Stimulated activated memory B cell treated with anti-CD40 and anti-IgM and Interleukin-4, amounts not matched to agents 10 μg/mL and 1 μg/mL and 100 μg/mL, for 72 hours (primary cell): ENCODE results near the gene LDLRAD4.

Experiments used
- ATAC-seq: fragments of 150-1000 bp; cut with Tn5 transposase; 2 replicates; pipeline ENCODE4 v1.10.0; 2021
- H3K27ac Mint-ChIP-seq: one replicate; pipeline ENCODE4 v1.8.0; 2022; ENCODE audit warnings: mild to moderate bottlenecking, mixed read lengths
- H3K27me3 Mint-ChIP-seq: one replicate; pipeline ENCODE4 v1.8.0; 2022; ENCODE audit warnings: mixed read lengths
- H3K36me3 Mint-ChIP-seq: one replicate; pipeline ENCODE4 v1.8.0; 2022; ENCODE audit warnings: mixed read lengths
- H3K4me1 Mint-ChIP-seq: one replicate; pipeline ENCODE4 v1.8.0; 2022; ENCODE audit warnings: mixed read lengths
- H3K4me3 Mint-ChIP-seq: one replicate; pipeline ENCODE4 v1.8.0; 2022; ENCODE audit warnings: mild to moderate bottlenecking, moderate library complexity, mixed read lengths
- H3K9me3 Mint-ChIP-seq: one replicate; pipeline ENCODE4 v1.8.0; 2022; ENCODE audit warnings: mixed read lengths

Gene LDLRAD4

DNA sequence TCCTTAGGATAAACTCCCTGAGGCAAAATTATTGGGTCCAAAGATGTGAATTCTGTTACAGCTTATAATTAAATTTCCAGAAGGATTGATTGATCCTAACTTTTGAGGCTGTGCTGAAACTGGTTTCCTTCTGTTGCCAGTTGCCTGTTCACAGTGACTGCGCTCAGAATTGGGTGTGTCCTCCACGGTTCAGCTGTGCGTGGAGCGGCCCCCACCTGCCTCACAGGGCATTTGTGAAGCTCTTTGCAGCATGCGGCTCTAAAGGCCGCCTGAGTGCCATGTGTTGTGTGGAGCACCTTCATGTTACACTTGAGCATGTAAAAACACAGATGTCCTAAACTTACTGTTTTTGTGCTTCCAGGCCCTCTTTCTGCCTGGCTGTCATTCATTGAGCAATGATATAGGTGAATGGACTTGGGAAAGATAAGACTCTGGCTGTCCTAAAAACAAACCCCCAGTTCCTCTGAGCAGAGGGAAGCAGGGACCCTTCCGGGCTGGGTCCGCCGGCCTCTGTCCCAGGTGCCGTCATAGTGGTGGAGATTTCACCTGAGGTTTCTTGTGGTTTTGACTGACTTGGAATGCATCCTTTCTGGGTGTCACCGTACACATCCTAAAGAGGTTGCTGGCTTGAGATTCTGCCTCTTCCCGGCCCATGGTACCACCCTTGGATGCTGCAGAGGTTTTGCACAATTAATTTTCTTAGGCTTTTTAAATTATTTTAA is 173.6 kb downstream of the LDLRAD4 start:
- H3K9me3 Mint-ChIP-seq: no peaks in the 10 kb centered on the region
- no peaks in the 10 kb centered on the region for H3K27me3 Mint-ChIP-seq
- H3K36me3 Mint-ChIP-seq: no peaks in the 10 kb centered on the region
- no peak overlapping the region for H3K4me3 Mint-ChIP-seq
- H3K4me1 Mint-ChIP-seq: no peaks in the 10 kb centered on the region
- ATAC-seq: no peak
- H3K27ac Mint-ChIP-seq: no peak overlapping the region

DNA sequence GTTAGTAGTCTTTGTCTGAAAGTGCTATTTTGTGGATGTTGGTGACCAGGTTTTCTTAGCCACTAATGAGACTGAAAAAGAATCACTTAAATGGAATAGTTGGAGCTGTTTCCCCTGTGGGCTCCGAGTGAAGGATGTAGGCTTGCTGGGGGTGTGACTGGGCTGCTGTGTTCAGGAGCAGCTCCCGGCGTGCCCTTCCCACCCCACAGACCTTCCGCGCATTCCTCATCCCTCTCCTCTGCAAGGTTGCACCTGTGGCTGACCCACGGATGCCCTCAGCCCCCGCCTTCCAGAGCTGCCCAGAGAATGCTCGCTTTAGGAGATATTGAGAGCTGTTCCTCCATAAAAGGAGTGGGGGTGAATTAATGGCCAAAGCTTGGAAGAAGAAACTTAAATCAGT is 174.3 kb downstream of the LDLRAD4 start:
- no peaks in the 10 kb centered on the region for H3K4me1 Mint-ChIP-seq
- no peak for ATAC-seq
- no peaks in the 10 kb centered on the region for H3K9me3 Mint-ChIP-seq
- no peak overlapping the region for H3K4me3 Mint-ChIP-seq
- H3K27ac Mint-ChIP-seq: no peak overlapping the region
- no peaks in the 10 kb centered on the region for H3K27me3 Mint-ChIP-seq
- H3K36me3 Mint-ChIP-seq: no peaks in the 10 kb centered on the region

DNA sequence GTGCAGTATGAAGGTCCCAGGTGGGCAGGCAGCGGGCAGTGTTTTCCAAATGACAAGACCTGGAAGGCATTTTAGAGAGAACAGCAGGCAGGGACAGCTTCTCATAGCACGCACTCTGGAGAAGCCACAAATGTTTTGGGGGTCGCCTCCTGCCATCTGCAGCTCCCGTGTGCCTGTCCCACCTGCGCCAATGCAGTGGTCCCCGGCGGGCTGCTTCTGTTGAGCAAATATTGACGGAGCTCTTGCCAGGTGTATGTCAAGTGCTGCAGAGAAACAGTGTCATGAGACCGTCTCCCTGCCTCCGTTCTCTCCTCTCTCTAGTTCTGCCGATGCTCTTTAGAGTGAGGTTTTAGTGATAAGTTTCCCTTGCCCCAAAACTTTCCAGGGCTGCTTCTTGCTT is 174.8 kb downstream of the LDLRAD4 start:
- Mint-ChIP-seq H3K36me3 (no peaks in the 10 kb centered on the region), H3K9me3 (no peaks in the 10 kb centered on the region), H3K4me3 (no peak overlapping the region), H3K4me1 (no peaks in the 10 kb centered on the region), H3K27me3 (no peaks in the 10 kb centered on the region), H3K27ac (no peak overlapping the region)
- no peak for ATAC-seq

DNA sequence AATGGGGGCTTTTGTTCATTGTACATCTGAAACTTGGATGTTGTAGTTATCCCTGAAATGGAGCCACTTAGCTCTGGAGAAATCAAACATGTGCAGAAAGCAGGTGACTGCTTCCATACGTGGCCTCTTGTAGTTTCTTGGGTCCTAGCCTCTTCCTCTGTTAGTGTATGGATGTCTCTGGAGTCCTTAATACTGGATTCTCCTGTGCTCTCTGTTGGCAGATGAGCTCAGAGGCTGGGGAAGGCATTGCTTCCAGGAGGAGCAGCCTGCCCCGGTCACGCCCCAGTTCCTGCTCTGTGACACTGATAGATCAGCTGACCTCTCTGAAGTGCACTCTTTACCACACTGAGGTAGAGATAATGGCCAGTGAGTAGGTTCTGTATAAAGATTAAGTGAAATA is 176.2 kb downstream of the LDLRAD4 start:
- Mint-ChIP-seq H3K27me3 (no peaks in the 10 kb centered on the region), H3K36me3 (no peaks in the 10 kb centered on the region), H3K4me3 (no peak overlapping the region), H3K9me3 (no peaks in the 10 kb centered on the region), H3K4me1 (no peaks in the 10 kb centered on the region), H3K27ac (no peak overlapping the region)
- no peak for ATAC-seq

DNA sequence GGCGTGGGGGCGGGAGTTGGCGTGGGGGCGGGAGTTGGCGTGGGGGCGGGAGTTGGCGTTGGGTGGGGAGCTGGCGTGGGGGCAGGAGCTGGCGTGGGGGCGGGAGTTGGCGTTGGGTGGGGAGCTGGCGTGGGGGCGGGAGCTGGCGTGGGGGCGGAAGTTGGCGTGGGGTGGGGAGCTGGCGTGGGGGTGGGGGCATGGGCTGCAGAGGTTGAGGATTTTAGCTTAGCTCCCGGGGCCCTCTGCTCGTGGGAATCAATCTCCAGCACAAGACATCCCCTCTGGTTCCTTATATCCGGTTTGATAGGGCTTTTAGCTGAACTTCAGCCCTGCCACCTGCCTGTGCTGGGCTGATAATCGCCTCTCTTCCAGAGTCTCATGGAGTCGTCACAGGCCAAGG is 177.0 kb downstream of the LDLRAD4 start:
- no peak for ATAC-seq
- Mint-ChIP-seq H3K36me3 (no peaks in the 10 kb centered on the region), H3K27me3 (peaks cover 4% of the 10 kb centered on the region), H3K27ac (no peak overlapping the region), H3K4me3 (no peak overlapping the region), H3K4me1 (no peaks in the 10 kb centered on the region), H3K9me3 (no peaks in the 10 kb centered on the region)

DNA sequence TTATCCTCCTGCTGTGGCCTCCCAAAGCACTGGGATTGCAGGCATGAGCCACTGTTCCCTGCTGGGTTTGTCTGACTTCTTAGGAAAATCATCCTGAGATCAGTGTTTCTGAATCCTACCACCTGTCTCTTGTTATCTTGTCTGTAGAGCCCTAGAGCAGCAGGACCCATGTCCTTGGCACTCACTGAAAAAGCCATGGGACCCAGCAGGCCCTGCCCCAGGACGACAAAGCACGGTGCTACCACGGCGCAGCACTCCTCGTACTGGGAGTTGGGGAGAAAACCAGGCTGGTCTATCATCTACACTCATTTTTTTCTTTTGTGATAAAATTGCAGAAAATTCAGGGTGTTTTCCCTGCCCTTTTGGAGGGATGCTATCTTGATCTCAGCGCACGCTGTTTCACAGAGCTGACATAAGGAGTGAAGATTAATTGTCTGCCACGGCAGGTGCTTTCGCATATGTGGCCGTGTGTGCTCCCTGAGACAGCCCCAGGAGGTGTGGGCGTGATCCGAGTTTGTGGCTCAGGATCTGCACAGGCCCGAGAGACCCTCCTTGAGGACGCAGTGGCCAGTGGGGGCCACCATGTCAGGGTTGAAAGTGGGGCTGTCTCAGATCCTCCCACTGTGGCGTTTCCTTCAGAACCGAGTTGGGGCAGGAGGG is 179.1 kb downstream of the LDLRAD4 start:
- H3K27me3 Mint-ChIP-seq: peaks cover 10% of the 10 kb centered on the region
- no peaks in the 10 kb centered on the region for H3K4me1 Mint-ChIP-seq
- H3K36me3 Mint-ChIP-seq: no peaks in the 10 kb centered on the region
- H3K27ac Mint-ChIP-seq: no peak overlapping the region
- no peaks in the 10 kb centered on the region for H3K9me3 Mint-ChIP-seq
- H3K4me3 Mint-ChIP-seq: no peak overlapping the region
- ATAC-seq: no peak

DNA sequence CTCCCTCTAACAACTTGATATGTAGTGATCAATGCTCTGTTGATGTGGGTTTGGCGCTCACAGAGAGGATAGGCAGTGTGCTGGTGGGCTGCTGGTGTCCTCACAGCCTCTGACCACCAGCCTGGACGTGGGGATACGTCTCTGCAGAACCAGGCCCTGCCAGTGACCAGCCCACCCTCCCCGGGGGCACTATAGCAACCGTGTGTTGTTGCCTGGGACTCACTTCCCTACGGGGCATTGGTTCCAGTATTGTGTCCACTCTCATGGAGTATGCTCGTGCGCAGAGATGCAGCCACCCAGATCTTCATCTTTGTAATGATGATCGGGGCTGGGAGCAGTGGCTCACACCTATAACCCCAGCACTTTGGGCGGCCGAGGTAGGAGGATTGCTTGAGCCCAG is 180.1 kb downstream of the LDLRAD4 start:
- no peaks in the 10 kb centered on the region for H3K4me1 Mint-ChIP-seq
- H3K27me3 Mint-ChIP-seq: peaks cover 10% of the 10 kb centered on the region
- H3K4me3 Mint-ChIP-seq: no peak overlapping the region
- H3K36me3 Mint-ChIP-seq: no peaks in the 10 kb centered on the region
- H3K27ac Mint-ChIP-seq: no peak overlapping the region
- no peaks in the 10 kb centered on the region for H3K9me3 Mint-ChIP-seq
- no peak for ATAC-seq

DNA sequence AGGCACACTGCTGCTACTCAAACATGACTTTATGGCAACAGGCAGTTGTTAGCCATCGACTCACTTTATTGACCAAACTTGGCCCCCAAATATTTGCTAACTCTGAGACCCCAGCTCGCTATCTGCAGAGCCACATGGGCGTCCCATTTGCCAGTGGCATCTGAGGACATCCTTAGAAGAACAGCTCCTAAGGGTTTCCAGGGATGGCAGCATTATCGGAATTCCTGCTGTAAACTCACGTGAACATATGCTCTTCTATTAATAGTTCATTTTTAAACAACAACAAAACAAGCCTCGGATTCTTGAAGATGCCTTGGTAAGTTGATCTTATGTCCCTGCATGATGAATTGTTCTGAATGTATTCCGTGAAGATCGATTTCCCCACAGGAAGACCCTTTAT is 181.0 kb downstream of the LDLRAD4 start:
- H3K27me3 Mint-ChIP-seq: peaks cover 10% of the 10 kb centered on the region
- H3K4me3 Mint-ChIP-seq: no peak overlapping the region
- no peaks in the 10 kb centered on the region for H3K9me3 Mint-ChIP-seq
- no peak for ATAC-seq
- H3K36me3 Mint-ChIP-seq: no peaks in the 10 kb centered on the region
- no peaks in the 10 kb centered on the region for H3K4me1 Mint-ChIP-seq
- H3K27ac Mint-ChIP-seq: no peak overlapping the region

DNA sequence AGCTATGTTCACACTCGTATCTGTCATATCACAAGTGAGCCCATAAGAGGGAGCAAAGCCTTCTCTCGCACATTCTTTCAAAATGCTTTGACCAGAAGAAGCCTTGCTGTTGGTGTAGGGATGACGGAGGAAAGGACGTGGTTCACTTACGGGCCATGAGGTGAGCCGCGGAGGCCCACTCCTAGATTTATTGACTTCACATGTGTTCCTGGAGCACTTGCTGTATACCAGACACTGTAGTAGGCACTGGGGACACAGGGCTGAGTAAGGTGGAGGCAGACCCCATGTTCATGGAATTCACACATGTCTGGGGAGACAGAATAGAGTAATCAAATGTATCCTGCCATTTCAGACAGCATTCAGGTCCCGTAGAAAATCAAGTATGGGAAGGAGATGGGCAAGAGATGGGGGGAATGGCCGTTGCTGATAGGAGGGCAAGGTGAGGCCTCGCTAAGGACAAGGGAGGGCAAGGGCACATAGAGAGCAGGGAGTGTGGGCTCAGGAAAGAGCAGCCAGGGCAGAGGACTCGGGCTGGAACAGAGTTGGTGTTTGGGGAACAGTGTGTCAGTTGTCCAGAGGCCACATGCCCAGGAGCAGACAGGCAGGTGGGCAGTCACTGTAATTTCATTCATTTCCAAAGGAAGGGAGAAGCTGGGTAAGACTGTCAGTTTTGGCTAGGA is 182.2 kb downstream of the LDLRAD4 start:
- Mint-ChIP-seq H3K27me3 (peaks cover 10% of the 10 kb centered on the region), H3K4me1 (no peaks in the 10 kb centered on the region), H3K27ac (no peak overlapping the region), H3K4me3 (no peak overlapping the region), H3K9me3 (no peaks in the 10 kb centered on the region), H3K36me3 (no peaks in the 10 kb centered on the region)
- no peak for ATAC-seq

DNA sequence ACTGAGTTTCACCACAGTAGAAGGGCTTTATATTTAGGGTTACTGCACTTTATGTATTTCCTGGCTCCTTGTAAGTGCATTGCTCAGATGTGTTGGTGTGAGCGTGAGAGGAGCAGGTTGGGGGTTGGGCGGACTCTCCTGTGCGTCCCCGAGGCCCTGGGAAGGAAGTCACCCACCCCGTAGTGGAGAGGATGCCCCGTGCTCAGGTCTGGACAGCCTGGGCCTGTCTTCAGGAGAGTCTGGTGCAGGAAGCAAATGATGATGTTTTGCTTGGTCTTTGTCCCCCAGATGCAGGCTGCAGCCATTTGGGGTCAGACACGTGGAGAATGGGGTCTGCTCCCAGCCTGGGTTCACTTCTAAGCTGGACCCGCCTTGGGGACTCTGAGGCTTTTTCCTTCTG is 182.8 kb downstream of the LDLRAD4 start:
- no peaks in the 10 kb centered on the region for H3K36me3 Mint-ChIP-seq
- H3K27me3 Mint-ChIP-seq: peaks cover 10% of the 10 kb centered on the region
- H3K27ac Mint-ChIP-seq: no peak overlapping the region
- H3K4me1 Mint-ChIP-seq: no peaks in the 10 kb centered on the region
- H3K9me3 Mint-ChIP-seq: no peaks in the 10 kb centered on the region
- no peak for ATAC-seq
- H3K4me3 Mint-ChIP-seq: no peak overlapping the region

DNA sequence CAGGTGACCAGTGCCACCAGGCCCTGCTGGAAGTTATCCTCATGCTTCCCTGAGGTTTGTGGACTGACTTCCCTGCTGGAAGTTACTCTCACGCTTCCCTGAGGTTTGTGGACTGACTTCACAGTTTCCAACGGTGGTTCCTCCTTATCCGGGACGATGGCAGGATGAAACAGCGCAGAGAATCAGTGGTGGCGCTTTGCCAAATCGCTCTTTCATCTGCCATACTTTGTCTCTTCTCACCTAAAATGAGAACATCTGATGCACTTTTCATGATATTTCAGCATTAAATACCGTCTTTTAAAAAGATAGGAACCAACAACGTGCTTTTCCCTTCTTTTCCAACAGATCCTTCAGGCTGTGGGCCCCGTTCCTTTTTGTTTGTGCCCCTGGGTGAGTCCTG is 183.3 kb downstream of the LDLRAD4 start:
- H3K4me1 Mint-ChIP-seq: no peaks in the 10 kb centered on the region
- ATAC-seq: no peak
- no peak overlapping the region for H3K4me3 Mint-ChIP-seq
- H3K36me3 Mint-ChIP-seq: no peaks in the 10 kb centered on the region
- H3K27ac Mint-ChIP-seq: no peak overlapping the region
- peaks cover 10% of the 10 kb centered on the region for H3K27me3 Mint-ChIP-seq
- no peaks in the 10 kb centered on the region for H3K9me3 Mint-ChIP-seq

DNA sequence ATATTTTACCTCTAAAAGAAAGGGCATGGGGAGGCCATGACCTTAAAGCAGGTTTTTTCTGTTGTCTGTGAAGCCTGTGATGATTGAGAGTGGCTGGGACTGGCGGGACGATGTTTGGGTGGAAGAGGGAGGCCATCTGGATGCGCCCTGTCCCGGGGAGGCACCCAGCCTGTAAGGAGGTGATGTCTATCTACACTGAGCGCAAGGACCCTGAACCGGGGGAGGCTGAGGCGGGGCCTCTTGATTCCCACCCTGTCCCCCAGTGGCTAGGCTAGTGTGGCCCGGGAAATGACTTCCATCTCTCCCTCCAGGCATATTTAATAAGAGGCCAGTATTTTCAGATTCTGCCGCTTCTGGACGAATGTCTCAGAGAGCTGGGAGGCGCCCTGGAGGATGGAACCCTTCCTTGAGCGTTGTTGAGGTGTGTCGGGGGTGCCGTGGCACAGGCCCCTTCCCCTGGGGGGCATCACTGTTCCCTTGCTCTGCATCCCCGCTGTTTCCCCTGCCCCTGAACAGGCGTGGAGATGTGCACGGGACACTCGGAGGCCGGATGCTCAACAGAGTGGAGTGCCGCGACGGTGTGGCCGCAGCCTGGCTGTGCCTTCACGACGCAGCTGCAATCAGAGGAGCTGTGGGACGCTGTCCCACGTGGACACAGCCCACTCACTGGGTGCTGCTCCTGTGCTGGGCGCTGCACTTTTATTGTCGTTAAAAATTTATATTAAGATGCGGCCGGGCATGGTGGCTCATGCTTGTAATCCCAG is 185.4 kb downstream of the LDLRAD4 start:
- H3K9me3 Mint-ChIP-seq: no peaks in the 10 kb centered on the region
- no peak for ATAC-seq
- H3K4me1 Mint-ChIP-seq: no peaks in the 10 kb centered on the region
- peaks cover 10% of the 10 kb centered on the region for H3K27me3 Mint-ChIP-seq
- H3K36me3 Mint-ChIP-seq: no peaks in the 10 kb centered on the region
- H3K27ac Mint-ChIP-seq: no peak overlapping the region
- no peak overlapping the region for H3K4me3 Mint-ChIP-seq

DNA sequence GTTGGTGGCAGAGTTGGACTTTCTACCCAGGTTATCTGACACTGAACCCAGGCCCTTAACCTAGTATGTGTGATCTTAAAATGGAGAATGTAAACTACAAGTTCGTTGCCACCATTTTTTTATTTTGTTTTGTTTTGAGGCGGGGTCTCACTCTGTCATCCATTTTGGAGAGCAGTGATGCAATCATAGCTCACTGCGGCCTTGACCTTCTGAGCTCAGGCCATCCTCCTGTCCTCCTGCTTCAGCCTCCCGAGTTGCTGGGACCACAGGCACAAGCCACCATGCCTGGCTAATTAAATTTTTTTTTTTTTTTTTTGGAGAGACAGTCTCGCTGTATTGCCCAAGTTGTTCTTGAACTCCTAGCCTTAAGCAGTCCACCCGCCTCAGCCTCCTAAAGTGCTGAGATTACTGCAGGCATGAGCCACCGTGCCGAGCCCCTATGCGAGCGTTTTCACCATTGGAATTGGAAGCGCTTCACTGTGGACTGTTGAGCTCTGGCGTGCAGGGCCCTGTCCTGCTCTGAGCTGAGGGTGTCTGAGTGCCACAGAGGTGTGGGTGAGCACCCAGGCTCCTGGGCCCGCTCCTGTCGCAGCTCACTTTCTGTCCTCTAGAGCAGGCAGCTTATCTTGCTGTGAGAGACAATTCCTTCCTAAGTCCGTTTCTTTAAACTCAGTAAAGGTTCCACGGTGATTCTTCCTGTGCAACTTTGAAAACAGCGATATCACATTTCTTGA is 186.9 kb downstream of the LDLRAD4 start:
- ATAC-seq: no peak
- Mint-ChIP-seq H3K9me3 (no peaks in the 10 kb centered on the region), H3K4me3 (no peak overlapping the region), H3K27ac (no peak overlapping the region), H3K36me3 (no peaks in the 10 kb centered on the region), H3K4me1 (no peaks in the 10 kb centered on the region), H3K27me3 (peaks cover 7% of the 10 kb centered on the region)

DNA sequence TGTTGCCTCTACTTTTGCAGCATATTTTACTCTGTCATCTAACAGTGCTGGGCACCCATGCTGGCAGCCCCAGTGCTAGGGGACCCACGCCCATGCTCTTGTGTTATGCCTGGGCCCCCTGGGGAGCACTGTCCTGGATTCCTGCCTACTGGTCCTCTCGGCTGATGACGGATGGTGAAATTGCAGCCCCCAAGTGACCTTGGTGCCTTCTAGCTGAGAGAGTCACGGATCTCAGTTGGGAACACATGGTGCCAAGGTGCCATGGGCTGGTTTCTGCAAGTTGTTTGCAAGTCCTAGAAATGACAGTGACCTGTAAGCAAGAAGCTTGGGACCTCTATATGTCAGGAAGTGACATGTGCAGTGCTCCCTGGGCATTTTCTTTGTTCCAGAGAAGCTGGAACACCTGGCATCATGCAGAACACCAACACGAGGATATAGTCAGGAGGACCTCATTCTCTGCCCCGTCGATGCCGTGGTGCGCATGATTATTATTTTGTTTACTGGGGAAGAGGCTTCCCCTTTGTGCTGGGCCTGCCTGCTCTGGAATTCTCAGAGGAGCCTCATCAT is 187.6 kb downstream of the LDLRAD4 start:
- ATAC-seq: no peak
- Mint-ChIP-seq H3K4me1 (no peaks in the 10 kb centered on the region), H3K27me3 (peaks cover under 1% of the 10 kb centered on the region), H3K27ac (no peak overlapping the region), H3K4me3 (no peak overlapping the region), H3K36me3 (no peaks in the 10 kb centered on the region), H3K9me3 (no peaks in the 10 kb centered on the region)

DNA sequence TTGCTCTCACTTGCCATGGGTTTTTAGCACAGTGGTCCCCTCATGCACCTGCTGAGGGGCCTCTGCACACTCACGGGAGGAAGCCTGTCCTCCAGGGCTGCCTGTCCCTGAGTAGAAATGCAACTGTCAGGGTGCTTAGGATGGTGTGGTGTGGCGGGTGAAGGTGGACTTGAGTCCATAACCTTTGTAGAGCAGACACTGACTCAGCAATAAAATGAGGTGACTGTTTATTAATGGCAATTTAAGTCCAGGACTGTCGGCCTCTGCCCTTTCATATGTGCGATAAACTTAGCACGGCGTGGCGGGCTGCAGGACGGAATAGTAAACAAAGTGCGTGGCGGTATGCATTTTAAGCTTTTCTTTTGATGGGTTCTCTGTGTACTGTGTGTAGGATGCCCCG is 188.2 kb downstream of the LDLRAD4 start:
- ATAC-seq: no peak
- H3K9me3 Mint-ChIP-seq: peaks cover 3% of the 10 kb centered on the region
- H3K36me3 Mint-ChIP-seq: no peaks in the 10 kb centered on the region
- no peak overlapping the region for H3K27ac Mint-ChIP-seq
- no peak overlapping the region for H3K4me3 Mint-ChIP-seq
- no peaks in the 10 kb centered on the region for H3K4me1 Mint-ChIP-seq
- no peaks in the 10 kb centered on the region for H3K27me3 Mint-ChIP-seq
